ENCODE data around the gene DEFB114.

GRCh38 chr6:50007819-50008218, 43.9 kb upstream of the DEFB114 start:
- TF ChIP-seq, protein P1, sequence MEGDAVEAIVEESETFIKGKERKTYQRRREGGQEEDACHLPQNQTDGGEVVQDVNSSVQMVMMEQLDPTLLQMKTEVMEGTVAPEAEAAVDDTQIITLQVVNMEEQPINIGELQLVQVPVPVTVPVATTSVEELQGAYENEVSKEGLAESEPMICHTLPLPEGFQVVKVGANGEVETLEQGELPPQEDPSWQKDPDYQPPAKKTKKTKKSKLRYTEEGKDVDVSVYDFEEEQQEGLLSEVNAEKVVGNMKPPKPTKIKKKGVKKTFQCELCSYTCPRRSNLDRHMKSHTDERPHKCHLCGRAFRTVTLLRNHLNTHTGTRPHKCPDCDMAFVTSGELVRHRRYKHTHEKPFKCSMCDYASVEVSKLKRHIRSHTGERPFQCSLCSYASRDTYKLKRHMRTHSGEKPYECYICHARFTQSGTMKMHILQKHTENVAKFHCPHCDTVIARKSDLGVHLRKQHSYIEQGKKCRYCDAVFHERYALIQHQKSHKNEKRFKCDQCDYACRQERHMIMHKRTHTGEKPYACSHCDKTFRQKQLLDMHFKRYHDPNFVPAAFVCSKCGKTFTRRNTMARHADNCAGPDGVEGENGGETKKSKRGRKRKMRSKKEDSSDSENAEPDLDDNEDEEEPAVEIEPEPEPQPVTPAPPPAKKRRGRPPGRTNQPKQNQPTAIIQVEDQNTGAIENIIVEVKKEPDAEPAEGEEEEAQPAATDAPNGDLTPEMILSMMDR (IDR thresholded peaks at IDR 0.05; ENCODE audit: insufficient read depth, low read length): no peak
- TF ChIP-seq, protein P2, sequence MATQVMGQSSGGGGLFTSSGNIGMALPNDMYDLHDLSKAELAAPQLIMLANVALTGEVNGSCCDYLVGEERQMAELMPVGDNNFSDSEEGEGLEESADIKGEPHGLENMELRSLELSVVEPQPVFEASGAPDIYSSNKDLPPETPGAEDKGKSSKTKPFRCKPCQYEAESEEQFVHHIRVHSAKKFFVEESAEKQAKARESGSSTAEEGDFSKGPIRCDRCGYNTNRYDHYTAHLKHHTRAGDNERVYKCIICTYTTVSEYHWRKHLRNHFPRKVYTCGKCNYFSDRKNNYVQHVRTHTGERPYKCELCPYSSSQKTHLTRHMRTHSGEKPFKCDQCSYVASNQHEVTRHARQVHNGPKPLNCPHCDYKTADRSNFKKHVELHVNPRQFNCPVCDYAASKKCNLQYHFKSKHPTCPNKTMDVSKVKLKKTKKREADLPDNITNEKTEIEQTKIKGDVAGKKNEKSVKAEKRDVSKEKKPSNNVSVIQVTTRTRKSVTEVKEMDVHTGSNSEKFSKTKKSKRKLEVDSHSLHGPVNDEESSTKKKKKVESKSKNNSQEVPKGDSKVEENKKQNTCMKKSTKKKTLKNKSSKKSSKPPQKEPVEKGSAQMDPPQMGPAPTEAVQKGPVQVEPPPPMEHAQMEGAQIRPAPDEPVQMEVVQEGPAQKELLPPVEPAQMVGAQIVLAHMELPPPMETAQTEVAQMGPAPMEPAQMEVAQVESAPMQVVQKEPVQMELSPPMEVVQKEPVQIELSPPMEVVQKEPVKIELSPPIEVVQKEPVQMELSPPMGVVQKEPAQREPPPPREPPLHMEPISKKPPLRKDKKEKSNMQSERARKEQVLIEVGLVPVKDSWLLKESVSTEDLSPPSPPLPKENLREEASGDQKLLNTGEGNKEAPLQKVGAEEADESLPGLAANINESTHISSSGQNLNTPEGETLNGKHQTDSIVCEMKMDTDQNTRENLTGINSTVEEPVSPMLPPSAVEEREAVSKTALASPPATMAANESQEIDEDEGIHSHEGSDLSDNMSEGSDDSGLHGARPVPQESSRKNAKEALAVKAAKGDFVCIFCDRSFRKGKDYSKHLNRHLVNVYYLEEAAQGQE (IDR thresholded peaks at IDR 0.05; ENCODE audit: insufficient replicate concordance, low read depth): no peak
- TF ChIP-seq SPI1 (IDR thresholded peaks at IDR 0.05; ENCODE audit: borderline replicate concordance, low read depth): no peak
- no peak for TF ChIP-seq POLR2AphosphoS5 (IDR thresholded peaks at IDR 0.05; ENCODE audit: low read depth)

Measured in HL-60 (cell line).